AG10803 (cell line): Measurements from ENCODE around the gene DCLRE1B.

Experiments used
- DNase-seq: peaks from one replicate; pipeline ENCODE4 v3.0.0; 2010; ENCODE audit warnings: low read depth
- H3K4me3 ChIP-seq: 2 replicates; pipeline ENCODE4 v1.5.1; 2011; ENCODE audit warnings: mild to moderate bottlenecking, low read length, control low read depth
- TF ChIP-seq, protein P1 (sequence below): conservative IDR thresholded peaks from 2 replicates; pipeline ENCODE4 v1.5.1; 2011; ENCODE audit warnings: mild to moderate bottlenecking, low read length, control low read depth, inconsistent platforms

Gene DCLRE1B

DNA sequence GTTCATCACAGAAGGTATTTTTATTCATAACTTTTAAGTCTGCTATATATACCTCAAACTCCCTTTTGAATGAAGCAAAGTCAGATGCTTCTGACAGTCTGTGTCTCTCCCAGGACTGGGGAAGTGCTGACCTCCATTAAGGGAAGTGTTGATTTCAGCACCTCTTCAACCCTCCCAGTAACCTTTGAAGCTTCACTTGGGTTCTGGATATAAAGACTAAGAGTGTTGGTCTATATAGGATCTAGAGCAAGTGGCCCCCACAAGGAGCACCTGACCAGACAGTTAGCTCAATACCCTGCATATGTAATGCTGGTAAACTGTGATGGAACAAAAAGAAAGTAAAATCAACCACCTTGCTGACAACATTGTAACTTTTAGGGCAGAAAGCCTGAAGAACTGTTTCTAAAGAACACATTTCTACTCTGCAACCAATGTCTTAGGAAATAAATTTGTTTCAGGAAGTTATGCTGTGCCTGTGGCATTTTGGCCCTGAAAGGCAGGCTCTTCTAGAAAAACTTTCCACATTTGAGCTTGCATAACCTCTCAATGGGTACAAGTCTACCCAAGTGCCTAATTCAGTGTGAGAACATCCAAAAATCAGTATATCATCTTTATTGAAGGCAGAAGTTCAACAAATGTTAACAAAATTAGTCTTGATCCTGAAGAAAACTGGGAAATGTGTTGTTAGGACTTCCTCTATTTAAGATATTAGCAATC lies 32.7 kb upstream of the DCLRE1B start:
- DNase-seq = peak; percentile 53
- no peak overlapping the region for H3K4me3 ChIP-seq
- TF ChIP-seq, protein P1, sequence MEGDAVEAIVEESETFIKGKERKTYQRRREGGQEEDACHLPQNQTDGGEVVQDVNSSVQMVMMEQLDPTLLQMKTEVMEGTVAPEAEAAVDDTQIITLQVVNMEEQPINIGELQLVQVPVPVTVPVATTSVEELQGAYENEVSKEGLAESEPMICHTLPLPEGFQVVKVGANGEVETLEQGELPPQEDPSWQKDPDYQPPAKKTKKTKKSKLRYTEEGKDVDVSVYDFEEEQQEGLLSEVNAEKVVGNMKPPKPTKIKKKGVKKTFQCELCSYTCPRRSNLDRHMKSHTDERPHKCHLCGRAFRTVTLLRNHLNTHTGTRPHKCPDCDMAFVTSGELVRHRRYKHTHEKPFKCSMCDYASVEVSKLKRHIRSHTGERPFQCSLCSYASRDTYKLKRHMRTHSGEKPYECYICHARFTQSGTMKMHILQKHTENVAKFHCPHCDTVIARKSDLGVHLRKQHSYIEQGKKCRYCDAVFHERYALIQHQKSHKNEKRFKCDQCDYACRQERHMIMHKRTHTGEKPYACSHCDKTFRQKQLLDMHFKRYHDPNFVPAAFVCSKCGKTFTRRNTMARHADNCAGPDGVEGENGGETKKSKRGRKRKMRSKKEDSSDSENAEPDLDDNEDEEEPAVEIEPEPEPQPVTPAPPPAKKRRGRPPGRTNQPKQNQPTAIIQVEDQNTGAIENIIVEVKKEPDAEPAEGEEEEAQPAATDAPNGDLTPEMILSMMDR = no peak

DNA sequence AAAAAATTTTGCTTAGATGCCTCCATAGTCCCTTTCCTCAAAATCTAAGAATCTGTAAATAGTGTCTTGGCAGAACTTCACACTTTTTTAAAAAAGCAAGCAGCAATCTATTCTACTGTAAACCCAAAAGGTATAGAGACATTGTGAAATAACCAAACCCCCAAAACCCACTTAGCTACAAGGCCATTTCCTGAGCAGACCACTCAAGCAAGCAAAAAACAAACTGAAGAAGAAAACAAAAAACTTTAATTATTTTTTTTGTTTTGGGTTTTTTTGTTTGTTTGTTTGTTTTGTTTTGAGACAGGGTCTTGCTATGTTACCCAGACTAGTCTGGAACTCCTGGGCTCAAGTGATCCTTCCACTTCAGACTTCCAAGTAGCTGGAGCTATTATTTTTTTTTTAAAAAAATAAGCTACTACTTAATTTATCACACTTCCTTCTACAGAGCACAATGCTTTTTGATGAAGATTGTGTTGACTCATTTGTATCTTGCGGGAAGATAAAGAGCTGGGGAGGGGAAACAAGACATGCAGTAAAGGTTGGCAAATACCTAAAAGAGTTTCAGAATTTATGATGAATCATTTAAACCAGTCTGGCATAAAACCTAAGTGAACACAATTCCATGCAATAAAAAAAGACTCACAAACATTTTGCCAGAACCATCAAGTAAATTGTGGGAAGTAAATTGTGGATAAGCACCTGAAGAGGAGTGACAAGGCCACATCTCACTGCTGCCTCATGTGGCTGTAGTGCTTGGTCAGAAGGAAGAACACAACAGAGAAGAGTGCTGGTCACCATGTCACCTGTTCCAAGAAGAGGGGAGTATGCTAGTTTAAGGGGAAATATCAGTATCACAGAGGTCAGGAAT lies 30.9 kb upstream of the DCLRE1B start:
- TF ChIP-seq, protein P1 = peak; percentile 32; the same call in 1 of the 2 replicates
- no peak overlapping the region for H3K4me3 ChIP-seq
- DNase-seq = peak; percentile 11

DNA sequence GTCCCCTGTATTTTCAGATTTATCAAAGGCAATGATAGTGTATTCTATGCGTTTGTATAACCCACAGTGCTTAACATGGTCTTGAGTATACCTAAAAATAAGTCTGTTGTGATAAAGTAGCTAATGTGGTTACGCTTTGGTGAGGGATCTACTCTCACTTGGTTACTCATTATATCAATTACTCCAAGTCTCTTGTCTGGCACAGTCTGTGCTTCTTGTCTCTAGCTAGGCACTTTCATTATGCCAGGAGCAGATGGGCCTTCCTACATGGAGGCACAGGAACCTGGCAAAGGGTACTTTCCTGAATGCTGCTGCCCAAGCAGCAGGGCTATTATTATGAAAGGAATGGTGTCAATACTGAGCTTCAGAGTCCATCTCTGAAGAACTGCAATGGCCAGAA lies 29.4 kb upstream of the DCLRE1B start:
- H3K4me3 ChIP-seq = no peak overlapping the region
- DNase-seq = no peak
- TF ChIP-seq, protein P1 = no peak

DNA sequence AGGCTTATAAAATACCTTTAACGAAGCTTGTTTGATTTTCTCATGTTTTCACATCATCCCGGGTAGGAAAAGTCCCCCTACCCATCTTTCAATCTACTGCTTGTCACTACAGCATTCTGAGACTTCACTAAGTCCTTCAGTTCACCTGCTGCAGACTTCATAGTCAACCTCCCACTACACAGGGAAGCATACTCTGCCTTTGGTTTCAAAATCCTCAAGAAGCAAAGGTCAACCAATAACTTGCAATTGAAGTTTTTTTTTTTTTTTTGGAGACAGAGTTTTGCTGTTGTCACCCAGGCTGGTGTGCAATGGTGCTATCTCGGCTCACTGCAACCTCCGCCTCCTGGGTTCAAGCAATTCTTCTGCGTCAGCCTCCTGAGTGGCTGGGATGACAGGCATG lies 28.9 kb upstream of the DCLRE1B start:
- TF ChIP-seq, protein P1 = no peak
- DNase-seq = no peak

DNA sequence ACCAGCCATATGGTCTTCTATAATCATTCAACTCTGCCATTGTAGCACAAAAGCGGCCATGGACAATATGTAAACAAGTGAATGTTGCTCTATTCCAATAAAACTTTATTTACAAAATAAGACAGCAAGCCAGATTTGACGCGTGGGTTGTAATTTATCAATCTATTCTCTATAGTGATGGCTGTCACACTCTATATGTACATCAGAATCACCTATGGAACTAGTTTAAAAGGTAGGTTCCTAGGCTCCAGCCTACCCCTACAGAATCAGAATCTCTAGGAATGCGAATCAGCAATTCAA lies 25.4 kb upstream of the DCLRE1B start:
- no peak overlapping the region for H3K4me3 ChIP-seq
- TF ChIP-seq, protein P1 = no peak
- DNase-seq = no peak

More for the DNA sequence above, 28.9 kb upstream of the DCLRE1B start:
- H3K4me3 ChIP-seq = no peak overlapping the region

DNA sequence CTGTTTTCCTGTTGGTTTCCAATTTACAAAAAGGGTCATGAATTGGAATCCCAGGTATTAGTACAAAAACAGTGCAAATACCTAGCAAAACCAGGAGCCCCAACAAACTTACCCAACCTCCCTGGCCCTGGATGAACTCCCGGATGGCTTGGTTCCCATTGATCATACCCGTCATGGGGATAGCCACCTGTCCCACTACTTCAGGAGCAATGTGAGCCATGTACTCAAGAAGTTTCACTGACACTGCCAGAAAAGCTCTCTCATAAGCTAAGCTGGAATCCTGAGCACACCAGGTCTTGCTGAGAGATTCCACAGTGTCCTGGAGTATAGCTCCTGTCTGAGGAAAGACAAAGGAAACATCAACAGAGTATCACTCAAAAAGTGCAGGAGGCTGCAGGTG lies 23.5 kb upstream of the DCLRE1B start:
- TF ChIP-seq, protein P1 = no peak
- no peak overlapping the region for H3K4me3 ChIP-seq
- DNase-seq = no peak
